ENCODE results near the gene CXCL13. TPM values are rescaled to one million over a fixed set of nuclear protein-coding genes. Genes with fewer than 3 reads are reported as not detected.
A peak's percentile ranks its signal among the peaks of the same experiment; 100 is the strongest.
"Not testable (repeated sequence)": the region's sequence is repeated elsewhere in the genome, so short reads cannot be mapped to it uniquely, and the experiment has no call there.

The CXCL13 gene
- total RNA-seq (2014; rRNA removed; shearing (Covaris generic); ENCODE audit: low replicate concordance): not detected in 2 replicates

GRCh38 chr4:77605210-77605902, at the start of gene CXCL13:
TSS of gene CXCL13 (plus strand) at chr4:77605820. CDS start at chr4:77605866, 46 bp downstream.
- DNase-seq (ENCODE audit: low read depth): no peak
- in situ Hi-C loops (cut with HindIII; ENCODE audit: low pct_unique_long_range_greater_than_20kb, low sequenced_read_pairs): no loop called here

GRCh38 chr4:77560170-77560569, 45.5 kb upstream of the CXCL13 start:
- no peak for DNase-seq (ENCODE audit: low read depth)
- in situ Hi-C loops (cut with HindIII; ENCODE audit: low pct_unique_long_range_greater_than_20kb, low sequenced_read_pairs): no loop called here

- DNase-seq (ENCODE audit: low read depth); in situ Hi-C loops (cut with HindIII; ENCODE audit: low pct_unique_long_range_greater_than_20kb, low sequenced_read_pairs): not testable (repeated sequence)
These were observed 43.9 kb upstream of the CXCL13 start for GRCh38 chr4:77561720-77562119.

- no peak for DNase-seq (ENCODE audit: low read depth)
- in situ Hi-C loops (cut with HindIII; ENCODE audit: low pct_unique_long_range_greater_than_20kb, low sequenced_read_pairs): no loop called here
These were observed 41.4 kb upstream of the CXCL13 start for GRCh38 chr4:77564231-77564630.

GRCh38 chr4:77566148-77566547, 39.5 kb upstream of the CXCL13 start:
- in situ Hi-C loops (cut with HindIII; ENCODE audit: low pct_unique_long_range_greater_than_20kb, low sequenced_read_pairs): no loop called here
- DNase-seq (ENCODE audit: low read depth): no peak

GRCh38 chr4:77567549-77567948, 38.1 kb upstream of the CXCL13 start:
- in situ Hi-C loops (cut with HindIII; ENCODE audit: low pct_unique_long_range_greater_than_20kb, low sequenced_read_pairs): no loop called here

GRCh38 chr4:77570508-77571214, 35.0 kb upstream of the CXCL13 start:
- DNase-seq (ENCODE audit: low read depth); in situ Hi-C loops (cut with HindIII; ENCODE audit: low pct_unique_long_range_greater_than_20kb, low sequenced_read_pairs): not testable (repeated sequence)

More at GRCh38 chr4:77567549-77567948, 38.1 kb upstream of the CXCL13 start:
- DNase-seq (ENCODE audit: low read depth): no peak

- in situ Hi-C loops (cut with HindIII; ENCODE audit: low pct_unique_long_range_greater_than_20kb, low sequenced_read_pairs): no loop called here
- DNase-seq (ENCODE audit: low read depth): no peak
These were observed 29.3 kb upstream of the CXCL13 start for GRCh38 chr4:77576351-77576750.

- no peak for DNase-seq (ENCODE audit: low read depth)
- in situ Hi-C loops (cut with HindIII; ENCODE audit: low pct_unique_long_range_greater_than_20kb, low sequenced_read_pairs): no loop called here
These were observed 27.5 kb upstream of the CXCL13 start for GRCh38 chr4:77578145-77578544.

GRCh38 chr4:77579406-77580076, 26.1 kb upstream of the CXCL13 start:
- in situ Hi-C loops (cut with HindIII; ENCODE audit: low pct_unique_long_range_greater_than_20kb, low sequenced_read_pairs): no loop called here
- DNase-seq (ENCODE audit: low read depth): peak; percentile 82

- no peak for DNase-seq (ENCODE audit: low read depth)
- in situ Hi-C loops (cut with HindIII; ENCODE audit: low pct_unique_long_range_greater_than_20kb, low sequenced_read_pairs): no loop called here
These were observed 23.9 kb upstream of the CXCL13 start for GRCh38 chr4:77581724-77582123.

GRCh38 chr4:77582156-77582555, 23.5 kb upstream of the CXCL13 start:
- no peak for DNase-seq (ENCODE audit: low read depth)

GRCh38 chr4:77582711-77583110, 22.9 kb upstream of the CXCL13 start:
- in situ Hi-C loops (cut with HindIII; ENCODE audit: low pct_unique_long_range_greater_than_20kb, low sequenced_read_pairs): no loop called here
- DNase-seq (ENCODE audit: low read depth): no peak

More at GRCh38 chr4:77582156-77582555, 23.5 kb upstream of the CXCL13 start:
- in situ Hi-C loops (cut with HindIII; ENCODE audit: low pct_unique_long_range_greater_than_20kb, low sequenced_read_pairs): no loop called here

GRCh38 chr4:77586951-77587383, 18.7 kb upstream of the CXCL13 start:
- DNase-seq (ENCODE audit: low read depth): no peak
- in situ Hi-C loops (cut with HindIII; ENCODE audit: low pct_unique_long_range_greater_than_20kb, low sequenced_read_pairs): no loop called here

- no peak for DNase-seq (ENCODE audit: low read depth)
- in situ Hi-C loops (cut with HindIII; ENCODE audit: low pct_unique_long_range_greater_than_20kb, low sequenced_read_pairs): no loop called here
These were observed 15.1 kb upstream of the CXCL13 start for GRCh38 chr4:77590482-77590881.

- in situ Hi-C loops (cut with HindIII; ENCODE audit: low pct_unique_long_range_greater_than_20kb, low sequenced_read_pairs): no loop called here
- DNase-seq (ENCODE audit: low read depth): no peak
These were observed 14.1 kb upstream of the CXCL13 start for GRCh38 chr4:77591532-77591931.

- DNase-seq (ENCODE audit: low read depth): no peak
- in situ Hi-C loops (cut with HindIII; ENCODE audit: low pct_unique_long_range_greater_than_20kb, low sequenced_read_pairs): no loop called here
These were observed 12.5 kb upstream of the CXCL13 start for GRCh38 chr4:77593101-77593500.

- DNase-seq (ENCODE audit: low read depth): no peak
- in situ Hi-C loops (cut with HindIII; ENCODE audit: low pct_unique_long_range_greater_than_20kb, low sequenced_read_pairs): no loop called here
These were observed 11.6 kb upstream of the CXCL13 start for GRCh38 chr4:77593993-77594392.

- no peak for DNase-seq (ENCODE audit: low read depth)
- in situ Hi-C loops (cut with HindIII; ENCODE audit: low pct_unique_long_range_greater_than_20kb, low sequenced_read_pairs): no loop called here
These were observed 10.2 kb upstream of the CXCL13 start for GRCh38 chr4:77595364-77595973.
